ENCODE data around the gene CYS1.

The CYS1 gene, protein sequence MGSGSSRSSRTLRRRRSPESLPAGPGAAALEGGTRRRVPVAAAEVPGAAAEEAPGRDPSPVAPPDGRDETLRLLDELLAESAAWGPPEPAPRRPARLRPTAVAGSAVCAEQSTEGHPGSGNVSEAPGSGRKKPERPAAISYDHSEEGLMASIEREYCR

DNA sequence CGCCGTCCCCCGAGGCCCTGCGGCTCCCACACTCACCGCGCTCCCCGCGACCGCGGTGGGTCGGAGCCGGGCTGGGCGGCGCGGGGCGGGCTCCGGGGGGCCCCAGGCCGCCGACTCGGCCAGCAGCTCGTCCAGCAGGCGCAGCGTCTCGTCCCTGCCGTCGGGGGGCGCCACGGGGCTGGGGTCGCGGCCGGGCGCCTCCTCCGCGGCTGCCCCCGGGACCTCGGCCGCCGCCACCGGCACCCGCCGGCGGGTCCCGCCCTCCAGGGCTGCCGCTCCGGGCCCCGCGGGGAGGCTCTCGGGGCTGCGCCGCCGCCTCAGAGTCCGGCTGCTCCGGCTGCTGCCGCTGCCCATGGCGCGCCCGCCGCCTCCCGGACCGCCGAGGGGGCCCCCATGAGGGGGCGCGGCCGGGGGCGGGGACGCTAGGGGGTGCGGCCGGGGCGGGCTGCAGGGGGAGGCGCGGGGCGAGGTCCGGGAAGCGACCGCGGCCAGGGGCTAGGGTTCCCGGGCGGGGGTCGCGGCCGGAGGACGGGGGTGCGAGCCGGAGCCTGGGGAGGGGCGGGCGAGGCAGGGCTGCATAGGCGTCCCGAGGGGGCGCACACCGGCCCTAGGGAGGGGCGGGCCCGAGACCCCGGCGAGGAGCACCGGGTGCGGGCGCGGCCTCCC is at the start of gene CYS1:
Gene CYS1 (minus strand): TSS at position 542 of the 666 bp plus-strand sequence. CDS start 188 bp downstream, at position 354.
- TF ChIP-seq, protein P1, sequence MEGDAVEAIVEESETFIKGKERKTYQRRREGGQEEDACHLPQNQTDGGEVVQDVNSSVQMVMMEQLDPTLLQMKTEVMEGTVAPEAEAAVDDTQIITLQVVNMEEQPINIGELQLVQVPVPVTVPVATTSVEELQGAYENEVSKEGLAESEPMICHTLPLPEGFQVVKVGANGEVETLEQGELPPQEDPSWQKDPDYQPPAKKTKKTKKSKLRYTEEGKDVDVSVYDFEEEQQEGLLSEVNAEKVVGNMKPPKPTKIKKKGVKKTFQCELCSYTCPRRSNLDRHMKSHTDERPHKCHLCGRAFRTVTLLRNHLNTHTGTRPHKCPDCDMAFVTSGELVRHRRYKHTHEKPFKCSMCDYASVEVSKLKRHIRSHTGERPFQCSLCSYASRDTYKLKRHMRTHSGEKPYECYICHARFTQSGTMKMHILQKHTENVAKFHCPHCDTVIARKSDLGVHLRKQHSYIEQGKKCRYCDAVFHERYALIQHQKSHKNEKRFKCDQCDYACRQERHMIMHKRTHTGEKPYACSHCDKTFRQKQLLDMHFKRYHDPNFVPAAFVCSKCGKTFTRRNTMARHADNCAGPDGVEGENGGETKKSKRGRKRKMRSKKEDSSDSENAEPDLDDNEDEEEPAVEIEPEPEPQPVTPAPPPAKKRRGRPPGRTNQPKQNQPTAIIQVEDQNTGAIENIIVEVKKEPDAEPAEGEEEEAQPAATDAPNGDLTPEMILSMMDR (conservative IDR thresholded peaks at IDR 0.05; ENCODE audit: low read depth, low read length) = no peak
- Histone ChIP-seq H3K4me3 (IDR thresholded peaks at IDR 0.05; ENCODE audit: insufficient read depth, low read depth, low read length) (no peak within 1 kb of the TSS), H2AFZ (ENCODE audit: low read depth) (no peak within 1 kb of the TSS), H3K27me3 (ENCODE audit: insufficient read depth, low read depth) (peaks cover 4% of the 10 kb centered on the region), H3K36me3 (ENCODE audit: insufficient read depth) (no peaks in the 10 kb centered on the region), H3K27ac (no peak within 1 kb of the TSS), H3K79me2 (ENCODE audit: insufficient read depth, low read depth) (no peaks in the 10 kb centered on the region), H3K9ac (no peak within 1 kb of the TSS), H4K20me1 (ENCODE audit: insufficient read depth) (no peaks in the 10 kb centered on the region), H3K4me2 (no peak within 1 kb of the TSS), H3K4me1 (ENCODE audit: low read depth, poor library complexity, severe bottlenecking) (peaks cover 4% of the 10 kb centered on the region)

DNA sequence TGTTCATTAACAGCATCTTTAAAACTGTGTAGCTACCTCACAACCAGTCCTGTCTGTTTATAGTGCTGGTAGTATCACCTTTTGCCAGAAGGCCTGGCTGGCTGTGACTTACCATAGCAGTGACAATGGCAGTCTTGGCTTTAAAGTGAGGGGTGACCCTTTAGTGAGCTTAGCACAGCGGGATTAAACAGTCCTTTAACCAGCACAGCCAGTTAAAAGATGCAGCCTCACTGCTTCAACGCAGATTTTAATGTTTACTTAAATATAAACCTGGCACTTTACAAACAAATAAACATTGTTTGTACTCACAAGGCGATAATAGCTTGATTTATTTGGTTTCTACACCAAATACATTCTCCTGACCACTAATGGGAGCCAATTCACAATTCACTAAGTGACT is 49.3 kb upstream of the CYS1 start:
- Histone ChIP-seq H3K9ac (no peak overlapping the region), H2AFZ (ENCODE audit: low read depth) (no peak overlapping the region), H3K27ac (no peak overlapping the region; the same call in 1 of the 2 replicates), H3K4me1 (ENCODE audit: low read depth, poor library complexity, severe bottlenecking) (peaks cover 44% of the 10 kb centered on the region), H3K79me2 (ENCODE audit: insufficient read depth, low read depth) (peaks cover 54% of the 10 kb centered on the region), H3K36me3 (ENCODE audit: insufficient read depth) (peaks cover 28% of the 10 kb centered on the region; the same call in 1 of the 2 replicates), H4K20me1 (ENCODE audit: insufficient read depth) (peaks cover 3% of the 10 kb centered on the region; the same call in 1 of the 2 replicates), H3K27me3 (ENCODE audit: insufficient read depth, low read depth) (no peaks in the 10 kb centered on the region), H3K4me2 (0 out of 2 replicates have a peak overlapping the region, but pooled peaks have one; percentile 4), H3K4me3 (IDR thresholded peaks at IDR 0.05; ENCODE audit: insufficient read depth, low read depth, low read length) (no peak overlapping the region)
- TF ChIP-seq, protein P1 (conservative IDR thresholded peaks at IDR 0.05; ENCODE audit: low read depth, low read length) = no peak

DNA sequence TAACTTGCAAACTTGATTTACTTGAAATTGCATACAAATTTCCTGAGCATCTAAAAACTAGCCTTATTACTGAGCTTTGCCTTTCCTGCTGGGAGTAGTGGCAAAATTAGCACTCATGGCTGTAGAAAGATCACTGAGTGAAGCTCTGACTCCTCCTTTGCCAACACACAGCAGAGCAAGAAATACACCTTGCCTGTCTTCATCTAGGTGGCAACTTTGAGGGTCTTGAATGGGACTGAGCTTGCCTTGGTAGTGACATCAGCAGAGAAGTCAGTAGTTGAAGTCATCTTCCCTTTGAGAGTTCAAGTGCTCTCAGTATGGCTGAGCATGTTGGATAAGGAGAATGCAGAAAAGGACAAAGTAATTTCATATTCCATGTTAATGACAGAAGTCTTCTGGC is 48.2 kb upstream of the CYS1 start:
- TF ChIP-seq, protein P1 (conservative IDR thresholded peaks at IDR 0.05; ENCODE audit: low read depth, low read length) = no peak
- H3K9ac ChIP-seq = no peak overlapping the region
- H2AFZ ChIP-seq (ENCODE audit: low read depth) = no peak overlapping the region
- peaks cover 28% of the 10 kb centered on the region; the same call in 1 of the 2 replicates for H3K36me3 ChIP-seq (ENCODE audit: insufficient read depth)
- H3K79me2 ChIP-seq (ENCODE audit: insufficient read depth, low read depth) = peaks cover 65% of the 10 kb centered on the region
- H3K27me3 ChIP-seq (ENCODE audit: insufficient read depth, low read depth) = no peaks in the 10 kb centered on the region
- H3K27ac ChIP-seq = no peak overlapping the region
- H3K4me1 ChIP-seq (ENCODE audit: low read depth, poor library complexity, severe bottlenecking) = peaks cover 44% of the 10 kb centered on the region
- peaks cover 7% of the 10 kb centered on the region for H4K20me1 ChIP-seq (ENCODE audit: insufficient read depth)
- H3K4me2 ChIP-seq = no peak overlapping the region
- no peak overlapping the region for H3K4me3 ChIP-seq (IDR thresholded peaks at IDR 0.05; ENCODE audit: insufficient read depth, low read depth, low read length)

DNA sequence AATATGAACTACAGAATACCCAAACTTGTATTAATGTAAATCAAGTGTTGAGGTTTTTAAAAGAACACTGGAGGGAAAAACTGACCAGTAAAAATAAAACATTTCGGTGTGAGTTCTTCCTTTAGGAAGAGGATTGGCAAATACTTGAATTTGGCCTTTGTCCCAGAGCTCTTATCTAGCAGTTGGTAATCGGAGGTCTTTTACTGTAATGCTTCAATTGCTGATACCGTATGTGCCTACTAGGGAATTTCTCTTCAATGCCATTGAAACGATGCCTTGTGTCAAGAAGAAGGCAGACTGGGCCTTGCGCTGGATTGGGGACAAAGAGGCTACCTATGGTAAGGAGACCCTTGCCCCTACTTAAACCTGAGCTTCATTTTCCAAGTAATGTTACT is 46.4 kb upstream of the CYS1 start:
- TF ChIP-seq, protein P1 (conservative IDR thresholded peaks at IDR 0.05; ENCODE audit: low read depth, low read length) = no peak
- peaks cover 28% of the 10 kb centered on the region; the same call in 1 of the 2 replicates for H3K36me3 ChIP-seq (ENCODE audit: insufficient read depth)
- peaks cover 7% of the 10 kb centered on the region for H4K20me1 ChIP-seq (ENCODE audit: insufficient read depth)
- no peak overlapping the region for H2AFZ ChIP-seq (ENCODE audit: low read depth)
- peaks cover 44% of the 10 kb centered on the region for H3K4me1 ChIP-seq (ENCODE audit: low read depth, poor library complexity, severe bottlenecking)
- H3K9ac ChIP-seq = peak overlapping the region; percentile 19; the same call in 1 of the 2 replicates
- no peaks in the 10 kb centered on the region for H3K27me3 ChIP-seq (ENCODE audit: insufficient read depth, low read depth)
- H3K4me3 ChIP-seq (IDR thresholded peaks at IDR 0.05; ENCODE audit: insufficient read depth, low read depth, low read length) = no peak overlapping the region
- peaks cover 78% of the 10 kb centered on the region for H3K79me2 ChIP-seq (ENCODE audit: insufficient read depth, low read depth)
- H3K4me2 ChIP-seq = peak overlapping the region; percentile 93; the same call in 1 of the 2 replicates
- H3K27ac ChIP-seq = no peak overlapping the region; the same call in 1 of the 2 replicates

All from KMS-11 (cell line).